DOHH2 (cell line): ENCODE measurements around the gene INSRR.

Experiments
- H3F3A ChIP-seq: fragments of 200-600 bp; sonication (generic), shearing (Covaris generic); 2 replicates; pipeline ENCODE4 v1.6.0; 2016; ENCODE audit warnings: antibody characterized with exemption, mild to moderate bottlenecking; ENCODE audit not compliant: control insufficient read depth, insufficient read depth
- H3K27ac ChIP-seq: fragments of 200-600 bp; sonication (generic); 2 replicates; pipeline ENCODE4 v1.5.1; 2014; ENCODE audit warnings: low read depth, mild to moderate bottlenecking, low read length, moderate library complexity
- H3K27me3 ChIP-seq: fragments of 200-600 bp; sonication (generic); 2 replicates; pipeline ENCODE4 v1.6.1; 2014; ENCODE audit warnings: mild to moderate bottlenecking, low read length, mixed read lengths; ENCODE audit not compliant: control insufficient read depth
- H3K36me3 ChIP-seq: fragments of 200-600 bp; sonication (generic); 2 replicates; pipeline ENCODE4 v1.6.1; 2014; ENCODE audit warnings: mild to moderate bottlenecking, low read length, moderate library complexity, mixed read lengths; ENCODE audit not compliant: control insufficient read depth
- H3K4me1 ChIP-seq: fragments of 200-600 bp; sonication (generic); 2 replicates; pipeline ENCODE4 v1.6.1; 2014; ENCODE audit warnings: mild to moderate bottlenecking, low read length, mixed read lengths; ENCODE audit not compliant: control insufficient read depth
- H3K4me2 ChIP-seq: fragments of 200-600 bp; sonication (generic); 2 replicates; pipeline ENCODE4 v1.6.0; 2014; ENCODE audit warnings: mild to moderate bottlenecking, low read length, moderate library complexity
- H3K4me3 ChIP-seq: fragments of 200-600 bp; sonication (generic); 2 replicates; pipeline ENCODE4 v1.5.1; 2014; ENCODE audit warnings: mild to moderate bottlenecking, low read length, mixed read lengths
- H3K79me2 ChIP-seq: fragments of 200-600 bp; sonication (generic); 2 replicates; pipeline ENCODE4 v1.6.1; 2014; ENCODE audit warnings: mild to moderate bottlenecking, low read length, mixed read lengths; ENCODE audit not compliant: control insufficient read depth
- H3K9me2 ChIP-seq: fragments of 200-600 bp; sonication (generic); replicated peaks from 2 replicates; pipeline ENCODE4 v1.6.1; 2014; ENCODE audit warnings: mild to moderate bottlenecking, low read length, mixed read lengths; ENCODE audit not compliant: control insufficient read depth
- H3K9me3 ChIP-seq: fragments of 200-600 bp; sonication (generic); 2 replicates; pipeline ENCODE4 v1.6.1; 2014; ENCODE audit warnings: antibody characterized with exemption, low read length, mixed read lengths; ENCODE audit not compliant: control insufficient read depth, insufficient read depth
- H4K20me1 ChIP-seq: fragments of 200-600 bp; sonication (generic); 2 replicates; pipeline ENCODE4 v1.6.0; 2014; ENCODE audit warnings: low read depth, mild to moderate bottlenecking, antibody characterized with exemption, low read length, moderate library complexity; ENCODE audit not compliant: control insufficient read depth, insufficient read depth
- EZH2phosphoT487 ChIP-seq: fragments of 200-600 bp; sonication (generic); IDR thresholded peaks from 2 replicates; pipeline ENCODE4 v1.6.1; 2017; ENCODE audit warnings: borderline replicate concordance, mild to moderate bottlenecking, antibody characterized with exemption, low read length, moderate library complexity, mixed read lengths
- TF ChIP-seq, protein P1 (sequence below): fragments of 200-600 bp; sonication (generic); IDR thresholded peaks from one replicate; pipeline ENCODE4 v1.5.1; 2014; ENCODE audit warnings: antibody characterized with exemption, mild to moderate bottlenecking, low read depth, low read length; ENCODE audit not compliant: poor library complexity, severe bottlenecking

Gene INSRR

DNA sequence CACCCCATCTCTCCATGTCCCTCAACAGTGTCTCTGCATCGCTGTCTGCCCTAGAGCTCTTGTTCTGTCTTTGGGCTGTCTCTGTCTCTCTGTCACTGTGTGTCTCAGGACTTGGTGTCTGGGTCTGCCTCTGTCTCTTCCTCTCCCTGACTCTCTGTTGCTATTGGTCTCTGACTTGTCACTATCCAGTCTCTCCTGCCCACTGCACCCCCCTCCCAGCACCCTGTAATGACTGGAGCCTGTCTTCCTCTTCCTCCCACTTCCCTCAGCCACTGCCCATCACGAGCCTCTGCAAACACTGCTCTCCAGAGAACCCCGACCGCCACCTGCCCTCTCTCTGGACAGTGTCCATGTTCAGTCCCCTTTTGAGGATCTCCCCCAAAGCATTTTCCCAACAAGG is 46.7 kb upstream of the INSRR start:
- no peaks in the 10 kb centered on the region for H3K4me1 ChIP-seq
- no peaks in the 10 kb centered on the region for H3K9me2 ChIP-seq
- no peak overlapping the region for H3K27ac ChIP-seq
- no peaks in the 10 kb centered on the region for H3K9me3 ChIP-seq
- H4K20me1 ChIP-seq, result no peaks in the 10 kb centered on the region
- H3K79me2 ChIP-seq, result no peaks in the 10 kb centered on the region
- 0 out of 2 replicates have a peak, but pooled peaks cover 6% of the 10 kb centered on the region for H3K27me3 ChIP-seq
- no peaks in the 10 kb centered on the region for H3F3A ChIP-seq
- no peak overlapping the region for H3K4me3 ChIP-seq
- TF ChIP-seq, protein P1, sequence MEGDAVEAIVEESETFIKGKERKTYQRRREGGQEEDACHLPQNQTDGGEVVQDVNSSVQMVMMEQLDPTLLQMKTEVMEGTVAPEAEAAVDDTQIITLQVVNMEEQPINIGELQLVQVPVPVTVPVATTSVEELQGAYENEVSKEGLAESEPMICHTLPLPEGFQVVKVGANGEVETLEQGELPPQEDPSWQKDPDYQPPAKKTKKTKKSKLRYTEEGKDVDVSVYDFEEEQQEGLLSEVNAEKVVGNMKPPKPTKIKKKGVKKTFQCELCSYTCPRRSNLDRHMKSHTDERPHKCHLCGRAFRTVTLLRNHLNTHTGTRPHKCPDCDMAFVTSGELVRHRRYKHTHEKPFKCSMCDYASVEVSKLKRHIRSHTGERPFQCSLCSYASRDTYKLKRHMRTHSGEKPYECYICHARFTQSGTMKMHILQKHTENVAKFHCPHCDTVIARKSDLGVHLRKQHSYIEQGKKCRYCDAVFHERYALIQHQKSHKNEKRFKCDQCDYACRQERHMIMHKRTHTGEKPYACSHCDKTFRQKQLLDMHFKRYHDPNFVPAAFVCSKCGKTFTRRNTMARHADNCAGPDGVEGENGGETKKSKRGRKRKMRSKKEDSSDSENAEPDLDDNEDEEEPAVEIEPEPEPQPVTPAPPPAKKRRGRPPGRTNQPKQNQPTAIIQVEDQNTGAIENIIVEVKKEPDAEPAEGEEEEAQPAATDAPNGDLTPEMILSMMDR, result no peak
- TF ChIP-seq EZH2phosphoT487, result no peak
- no peaks in the 10 kb centered on the region for H3K36me3 ChIP-seq
- no peak overlapping the region for H3K4me2 ChIP-seq

DNA sequence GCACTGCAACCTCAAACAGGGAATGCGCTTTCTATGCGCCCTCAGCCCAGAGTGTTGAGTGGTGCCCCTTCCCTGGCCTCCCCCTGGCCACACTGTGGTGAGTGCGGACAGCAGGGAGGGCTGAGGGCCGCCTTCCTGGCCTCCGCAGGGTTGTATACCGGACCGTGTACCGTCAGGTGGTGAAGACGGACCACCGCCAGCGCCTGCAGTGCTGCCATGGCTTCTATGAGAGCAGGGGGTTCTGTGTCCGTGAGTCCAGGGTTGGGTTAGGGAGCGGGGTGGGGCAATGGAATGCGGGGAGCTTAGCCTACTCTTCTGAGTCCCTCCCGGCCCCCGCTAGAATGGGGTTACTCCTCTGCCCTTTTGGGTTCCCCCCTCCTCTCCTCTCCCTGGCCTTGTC is 46.3 kb upstream of the INSRR start:
- Histone ChIP-seq H3K27ac (no peak overlapping the region), H3K4me3 (no peak overlapping the region), H3F3A (no peaks in the 10 kb centered on the region), H3K36me3 (no peaks in the 10 kb centered on the region), H3K9me3 (no peaks in the 10 kb centered on the region), H3K4me1 (no peaks in the 10 kb centered on the region), H4K20me1 (no peaks in the 10 kb centered on the region), H3K27me3 (0 out of 2 replicates have a peak, but pooled peaks cover 4% of the 10 kb centered on the region), H3K79me2 (no peaks in the 10 kb centered on the region), H3K4me2 (no peak overlapping the region), H3K9me2 (no peaks in the 10 kb centered on the region)
- TF ChIP-seq, protein P1, result no peak
- TF ChIP-seq EZH2phosphoT487, result no peak

DNA sequence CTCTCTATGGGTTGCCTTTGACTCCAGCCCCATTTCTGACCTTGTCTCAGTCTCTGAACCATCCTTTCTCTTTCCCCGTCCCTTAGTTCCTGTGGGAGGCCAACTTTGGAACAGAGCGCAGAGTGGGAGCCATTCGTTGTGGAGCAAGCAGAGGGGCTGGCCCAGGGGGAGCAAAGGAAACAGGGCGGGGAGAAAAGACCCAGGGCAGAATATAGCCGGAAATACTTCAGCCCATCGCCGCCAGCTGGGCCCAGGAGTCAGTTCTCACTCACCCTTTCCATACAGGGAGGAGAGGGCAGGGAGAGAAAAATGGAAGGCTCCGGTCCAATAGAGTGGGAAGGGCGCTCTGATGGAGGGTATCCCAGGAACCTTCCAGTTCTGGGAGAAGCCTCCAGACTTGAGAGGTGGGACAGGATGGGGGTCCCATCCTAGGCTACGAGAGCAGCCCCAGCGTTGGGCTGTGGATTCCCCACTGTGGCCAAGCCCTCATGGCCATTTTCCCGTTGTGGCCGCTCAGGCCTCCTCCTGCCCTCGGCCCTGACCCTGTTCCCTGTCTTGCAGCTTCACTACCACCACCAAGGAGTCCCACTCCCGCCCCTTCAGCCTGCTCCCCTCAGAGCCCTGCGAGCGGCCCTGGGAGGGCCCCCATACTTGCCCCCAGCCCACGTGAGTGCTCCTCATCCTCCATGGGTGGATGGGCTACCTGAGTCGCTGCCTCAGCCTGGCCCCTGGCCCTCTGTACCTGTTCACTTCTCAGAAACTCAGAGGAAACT is 45.5 kb upstream of the INSRR start:
- H3K4me3 ChIP-seq, result no peak overlapping the region
- TF ChIP-seq, protein P1, result no peak
- no peak for TF ChIP-seq EZH2phosphoT487
- H3K4me2 ChIP-seq, result no peak overlapping the region
- no peaks in the 10 kb centered on the region for H3K79me2 ChIP-seq
- H4K20me1 ChIP-seq, result no peaks in the 10 kb centered on the region
- no peaks in the 10 kb centered on the region for H3K4me1 ChIP-seq
- peaks cover 10% of the 10 kb centered on the region for H3K27me3 ChIP-seq
- H3F3A ChIP-seq, result no peaks in the 10 kb centered on the region
- H3K36me3 ChIP-seq, result no peaks in the 10 kb centered on the region
- no peaks in the 10 kb centered on the region for H3K9me2 ChIP-seq
- no peaks in the 10 kb centered on the region for H3K9me3 ChIP-seq
- no peak overlapping the region for H3K27ac ChIP-seq
